ENCODE data around the gene ASMTL.
"Not testable (repeated sequence)": the region's sequence is repeated elsewhere in the genome, so short reads cannot be mapped to it uniquely, and the experiment has no call there.

Gene ASMTL

DNA sequence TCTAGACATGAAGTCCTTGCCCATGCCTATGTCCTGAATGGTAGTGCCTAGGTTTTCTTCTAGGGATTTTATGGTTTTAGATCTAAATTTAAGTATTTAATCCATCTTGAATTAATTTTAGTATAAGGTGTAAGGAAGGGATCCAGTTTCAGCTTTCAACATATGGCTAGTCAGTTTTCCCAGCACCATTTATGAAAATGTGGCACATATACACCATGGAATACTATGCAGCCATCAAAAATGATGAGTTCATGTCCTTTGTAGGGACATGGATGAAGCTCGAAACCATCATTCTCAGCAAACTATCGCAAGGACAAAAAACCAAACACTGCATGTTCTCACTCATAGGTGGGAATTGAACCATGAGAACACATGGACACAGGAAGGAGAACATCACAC is 29.8 kb upstream of the ASMTL start:
- not testable (repeated sequence) for H3K4me1 ChIP-seq (ENCODE audit: control insufficient read depth, insufficient read depth, low read length); H3K36me3 ChIP-seq (ENCODE audit: control insufficient read depth, insufficient read depth, low read length); H3K9me3 ChIP-seq (ENCODE audit: control insufficient read depth, low read length); H3K4me3 ChIP-seq (ENCODE audit: insufficient read depth, low read depth, low read length); H3K27me3 ChIP-seq (ENCODE audit: control insufficient read depth, insufficient read depth, low read length, poor library complexity, severe bottlenecking); H3K27ac ChIP-seq (ENCODE audit: insufficient read depth, low read depth, low read length, poor library complexity, severe bottlenecking)
- WGBS, 2 experiments = no CpG with 5 or more reads among the region's 2 CpGs

DNA sequence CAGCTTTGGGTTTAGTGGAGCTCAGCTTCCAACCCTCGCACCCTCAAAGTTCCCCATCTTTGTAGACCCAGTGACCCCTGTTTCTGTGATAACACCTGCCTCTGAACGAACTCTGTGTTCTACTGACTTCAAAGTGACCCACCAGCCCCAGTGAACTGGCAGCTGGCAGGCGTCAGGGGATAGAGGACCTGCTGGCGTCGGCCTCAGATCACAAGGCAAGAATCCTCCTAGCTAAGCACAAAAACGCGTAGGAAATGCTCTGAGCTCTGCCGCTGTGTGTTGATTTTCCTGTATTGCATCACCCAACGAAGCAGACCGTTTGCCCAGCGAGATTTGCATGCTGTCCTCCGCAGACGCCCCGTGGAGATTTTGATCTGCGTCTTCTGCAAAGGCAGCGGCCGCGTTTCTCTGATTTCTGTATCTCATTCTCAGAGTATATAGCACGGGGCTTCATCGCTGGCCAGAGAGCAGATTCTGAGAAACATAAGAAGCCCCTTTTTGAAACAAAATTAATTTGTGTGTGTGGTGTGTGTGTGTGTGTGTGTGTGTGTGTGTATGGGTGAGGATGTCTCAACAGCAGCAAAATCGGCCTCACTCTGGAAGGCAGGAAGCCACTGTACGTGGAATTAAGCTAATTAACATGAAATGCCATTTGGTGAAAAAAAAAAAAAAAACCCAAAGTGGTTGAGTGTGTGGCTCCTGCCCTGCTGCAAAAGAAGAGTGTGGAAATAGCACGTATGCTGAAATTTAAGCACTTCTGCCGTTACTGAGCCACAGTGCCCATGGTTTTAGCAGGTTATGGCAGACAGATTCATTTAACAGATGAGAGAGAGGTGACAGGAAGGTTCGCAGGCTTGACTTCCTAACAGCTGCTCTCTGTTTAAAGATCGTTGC is 29.2 kb upstream of the ASMTL start:
- H3K27me3 ChIP-seq (ENCODE audit: control insufficient read depth, insufficient read depth, low read length, poor library complexity, severe bottlenecking) = no peaks in the 10 kb centered on the region
- no peaks in the 10 kb centered on the region for H3K36me3 ChIP-seq (ENCODE audit: control insufficient read depth, insufficient read depth, low read length)
- H3K4me3 ChIP-seq (ENCODE audit: insufficient read depth, low read depth, low read length) = no peak overlapping the region
- no peaks in the 10 kb centered on the region for H3K9me3 ChIP-seq (ENCODE audit: control insufficient read depth, low read length)
- no peak overlapping the region for H3K27ac ChIP-seq (ENCODE audit: insufficient read depth, low read depth, low read length, poor library complexity, severe bottlenecking)
- 24 to 28% methylated on average over 26 of the region's 26 CpGs for WGBS, 2 experiments
- no peaks in the 10 kb centered on the region for H3K4me1 ChIP-seq (ENCODE audit: control insufficient read depth, insufficient read depth, low read length)

DNA sequence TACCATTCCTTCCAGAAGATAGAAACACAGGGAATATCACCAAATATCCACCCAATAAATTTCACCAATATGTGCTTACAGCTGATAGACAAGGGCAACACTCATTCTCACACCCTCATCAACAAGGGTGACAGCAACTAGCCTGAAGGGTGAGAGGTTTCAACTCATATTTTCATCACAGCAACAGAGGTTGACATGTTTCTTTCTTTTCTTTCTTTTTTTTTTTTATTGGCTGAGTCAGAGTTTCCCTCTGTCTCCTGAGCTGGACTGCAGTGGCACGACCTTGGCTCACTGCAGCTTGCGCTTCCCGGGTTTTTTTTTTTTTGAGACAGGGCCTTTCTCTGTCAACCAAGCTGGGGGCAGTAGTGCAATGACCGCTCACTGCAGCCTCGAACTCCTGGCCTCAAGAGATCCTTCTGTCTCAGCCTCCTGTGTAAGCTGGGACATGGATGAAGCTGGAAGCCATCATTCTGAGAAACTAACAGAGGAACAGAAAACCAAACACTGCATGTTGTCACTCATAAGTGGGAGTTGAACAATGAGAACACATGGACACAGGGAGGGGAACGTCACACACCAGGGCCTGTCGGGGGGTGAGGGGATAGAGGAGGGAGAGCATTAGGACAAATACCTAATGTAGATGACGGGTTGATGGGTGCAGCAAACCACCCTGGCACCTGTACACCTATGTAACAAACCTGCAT is 27.5 kb upstream of the ASMTL start:
- 80 to 81% methylated on average over 8 of the region's 8 CpGs for WGBS, 2 experiments
- H3K36me3 ChIP-seq (ENCODE audit: control insufficient read depth, insufficient read depth, low read length) = no peaks in the 10 kb centered on the region
- no peak overlapping the region for H3K27ac ChIP-seq (ENCODE audit: insufficient read depth, low read depth, low read length, poor library complexity, severe bottlenecking)
- no peaks in the 10 kb centered on the region for H3K27me3 ChIP-seq (ENCODE audit: control insufficient read depth, insufficient read depth, low read length, poor library complexity, severe bottlenecking)
- H3K9me3 ChIP-seq (ENCODE audit: control insufficient read depth, low read length) = no peaks in the 10 kb centered on the region
- H3K4me3 ChIP-seq (ENCODE audit: insufficient read depth, low read depth, low read length) = no peak overlapping the region
- H3K4me1 ChIP-seq (ENCODE audit: control insufficient read depth, insufficient read depth, low read length) = no peaks in the 10 kb centered on the region

DNA sequence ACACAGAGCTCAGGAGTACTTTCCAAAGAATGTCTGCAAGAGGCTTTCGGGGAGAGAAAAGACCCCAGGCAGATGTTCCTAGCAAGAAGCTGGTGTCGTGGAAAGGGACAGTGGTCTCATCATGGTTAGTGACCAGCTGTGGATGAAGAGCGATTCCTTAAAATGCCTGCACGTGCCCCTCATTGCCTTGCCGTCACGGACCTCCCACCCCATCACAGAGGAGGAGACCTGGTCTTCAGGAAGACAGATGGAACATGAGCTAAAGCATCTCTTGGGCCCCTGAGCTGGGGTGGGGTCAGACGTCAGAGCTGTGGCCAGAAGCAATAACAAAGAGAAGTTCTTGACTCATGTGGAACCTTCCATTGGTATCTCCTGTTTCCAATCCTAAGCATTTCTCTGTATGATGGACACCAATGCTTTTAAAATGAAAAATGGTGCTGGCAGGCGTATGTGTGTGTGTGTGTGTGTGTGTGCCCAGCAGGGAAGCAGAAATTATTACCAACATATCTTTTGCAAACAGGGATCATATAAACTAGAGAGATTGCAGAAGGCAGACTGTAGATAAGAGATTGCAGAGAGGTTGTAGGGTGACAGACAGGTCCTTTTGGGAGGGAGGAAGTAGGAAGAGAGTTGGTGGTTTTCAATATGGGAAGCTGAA is 25.2 kb upstream of the ASMTL start:
- WGBS, 2 experiments = 76 to 79% methylated on average over 7 of the region's 8 CpGs
- no peaks in the 10 kb centered on the region for H3K4me1 ChIP-seq (ENCODE audit: control insufficient read depth, insufficient read depth, low read length)

DNA sequence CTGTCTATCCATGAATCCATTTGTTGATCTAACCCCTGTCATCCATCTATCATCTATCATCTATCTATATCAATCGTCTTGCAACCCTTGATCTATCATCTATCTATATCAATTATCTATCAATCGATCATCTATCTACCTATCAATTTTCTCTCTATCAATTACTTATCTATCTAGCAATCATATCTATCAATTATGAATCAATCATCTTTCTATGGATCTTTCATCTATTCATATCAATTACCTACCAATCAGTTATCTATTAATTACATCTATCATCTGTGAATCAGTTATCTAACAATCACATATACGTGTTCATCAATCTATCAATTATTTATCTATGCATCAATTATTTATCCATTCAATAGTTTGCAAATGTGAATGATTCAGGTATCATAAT is 24.5 kb upstream of the ASMTL start:
- Histone ChIP-seq H3K36me3 (ENCODE audit: control insufficient read depth, insufficient read depth, low read length) (no peaks in the 10 kb centered on the region), H3K4me1 (ENCODE audit: control insufficient read depth, insufficient read depth, low read length) (no peaks in the 10 kb centered on the region), H3K27me3 (ENCODE audit: control insufficient read depth, insufficient read depth, low read length, poor library complexity, severe bottlenecking) (no peaks in the 10 kb centered on the region), H3K4me3 (ENCODE audit: insufficient read depth, low read depth, low read length) (no peak overlapping the region), H3K27ac (ENCODE audit: insufficient read depth, low read depth, low read length, poor library complexity, severe bottlenecking) (no peak overlapping the region), H3K9me3 (ENCODE audit: control insufficient read depth, low read length) (no peaks in the 10 kb centered on the region)
- WGBS, 2 experiments = 47 to 54% methylated on average over 3 of the region's 3 CpGs

More for the DNA sequence above, 25.2 kb upstream of the ASMTL start:
- no peaks in the 10 kb centered on the region for H3K27me3 ChIP-seq (ENCODE audit: control insufficient read depth, insufficient read depth, low read length, poor library complexity, severe bottlenecking)
- no peak overlapping the region for H3K27ac ChIP-seq (ENCODE audit: insufficient read depth, low read depth, low read length, poor library complexity, severe bottlenecking)
- H3K36me3 ChIP-seq (ENCODE audit: control insufficient read depth, insufficient read depth, low read length) = no peaks in the 10 kb centered on the region
- no peak overlapping the region for H3K4me3 ChIP-seq (ENCODE audit: insufficient read depth, low read depth, low read length)
- H3K9me3 ChIP-seq (ENCODE audit: control insufficient read depth, low read length) = no peaks in the 10 kb centered on the region

- Histone ChIP-seq H3K27ac (ENCODE audit: insufficient read depth, low read depth, low read length, poor library complexity, severe bottlenecking) (no peak overlapping the region), H3K9me3 (ENCODE audit: control insufficient read depth, low read length) (no peaks in the 10 kb centered on the region), H3K4me1 (ENCODE audit: control insufficient read depth, insufficient read depth, low read length) (peaks cover 3% of the 10 kb centered on the region), H3K4me3 (ENCODE audit: insufficient read depth, low read depth, low read length) (no peak overlapping the region), H3K36me3 (ENCODE audit: control insufficient read depth, insufficient read depth, low read length) (no peaks in the 10 kb centered on the region), H3K27me3 (ENCODE audit: control insufficient read depth, insufficient read depth, low read length, poor library complexity, severe bottlenecking) (no peaks in the 10 kb centered on the region)
- 89 to 90% methylated on average over 5 of the region's 5 CpGs for WGBS, 2 experiments
Observed at GRCh38 chrX:1476682-1477081, 24.0 kb upstream of the ASMTL start.

DNA sequence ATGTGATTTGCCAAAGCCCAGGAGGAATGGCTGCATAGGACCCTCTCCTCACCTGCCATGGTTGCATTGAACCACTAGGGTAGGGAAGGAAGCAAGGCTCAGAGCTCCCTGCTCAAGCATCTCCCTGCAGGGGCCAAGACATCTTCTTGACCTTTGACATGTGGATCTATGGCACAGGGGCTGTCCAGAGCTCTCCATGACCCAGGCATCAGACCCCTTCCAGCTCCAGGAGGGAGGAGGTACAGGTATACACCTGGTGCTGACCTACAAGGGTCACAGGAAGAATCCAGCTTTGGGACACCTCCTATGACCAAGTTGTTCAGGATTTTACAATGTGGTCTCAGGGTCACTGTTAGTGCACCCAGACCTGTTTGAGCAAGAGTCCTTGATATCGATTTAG is 23.2 kb upstream of the ASMTL start:
- Histone ChIP-seq H3K4me1 (ENCODE audit: control insufficient read depth, insufficient read depth, low read length) (peaks cover 5% of the 10 kb centered on the region), H3K36me3 (ENCODE audit: control insufficient read depth, insufficient read depth, low read length) (no peaks in the 10 kb centered on the region), H3K4me3 (ENCODE audit: insufficient read depth, low read depth, low read length) (no peak overlapping the region), H3K27ac (ENCODE audit: insufficient read depth, low read depth, low read length, poor library complexity, severe bottlenecking) (no peak overlapping the region), H3K27me3 (ENCODE audit: control insufficient read depth, insufficient read depth, low read length, poor library complexity, severe bottlenecking) (no peaks in the 10 kb centered on the region), H3K9me3 (ENCODE audit: control insufficient read depth, low read length) (no peaks in the 10 kb centered on the region)
- 84 to 94% methylated on average over 1 of the region's 1 CpG for WGBS, 2 experiments

DNA sequence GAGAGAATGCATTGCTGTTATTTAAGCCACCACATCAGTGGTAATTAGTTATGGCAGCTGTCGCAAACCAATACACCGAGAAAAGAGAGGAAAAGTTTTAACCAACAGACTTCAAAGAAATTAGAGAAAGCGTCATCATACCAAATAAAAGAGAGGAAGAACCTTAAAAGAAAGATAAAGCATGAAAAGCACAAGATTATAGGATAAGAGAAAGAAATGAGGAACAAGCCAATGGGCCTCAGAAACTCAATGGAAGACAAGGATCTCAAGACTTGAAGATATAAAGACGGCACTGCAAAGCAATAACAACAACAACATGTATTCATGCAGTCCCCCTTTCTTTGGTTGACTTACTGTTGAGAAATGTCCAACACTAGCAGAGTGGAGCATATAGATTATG is 22.8 kb upstream of the ASMTL start:
- 100% methylated on average over 4 of the region's 4 CpGs for WGBS, 2 experiments
- Histone ChIP-seq H3K9me3 (ENCODE audit: control insufficient read depth, low read length) (no peaks in the 10 kb centered on the region), H3K27me3 (ENCODE audit: control insufficient read depth, insufficient read depth, low read length, poor library complexity, severe bottlenecking) (no peaks in the 10 kb centered on the region)

DNA sequence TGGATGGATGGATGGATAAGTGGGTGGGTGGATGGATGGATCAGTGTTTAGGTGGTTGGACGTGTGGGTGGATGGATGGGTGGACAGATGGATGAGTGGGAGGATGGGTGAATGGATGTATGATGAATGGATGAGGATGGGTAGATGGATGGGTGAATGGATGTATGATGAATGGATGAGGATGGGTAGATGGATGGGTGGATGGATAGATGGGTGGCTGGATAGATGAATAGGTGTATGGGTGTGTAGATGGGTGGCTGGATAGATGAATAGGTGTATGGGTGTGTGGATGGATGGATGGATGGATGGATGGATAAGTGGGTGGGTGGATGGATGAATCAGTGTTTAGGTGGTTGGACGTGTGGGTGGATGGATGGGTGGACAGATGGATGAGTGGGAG is 21.9 kb upstream of the ASMTL start:
- H3K36me3 ChIP-seq (ENCODE audit: control insufficient read depth, insufficient read depth, low read length); H3K27me3 ChIP-seq (ENCODE audit: control insufficient read depth, insufficient read depth, low read length, poor library complexity, severe bottlenecking); H3K4me3 ChIP-seq (ENCODE audit: insufficient read depth, low read depth, low read length); H3K4me1 ChIP-seq (ENCODE audit: control insufficient read depth, insufficient read depth, low read length); H3K27ac ChIP-seq (ENCODE audit: insufficient read depth, low read depth, low read length, poor library complexity, severe bottlenecking); H3K9me3 ChIP-seq (ENCODE audit: control insufficient read depth, low read length): not testable (repeated sequence)
- WGBS, 2 experiments = 78 to 82% methylated on average over 2 of the region's 2 CpGs

More for the DNA sequence above, 22.8 kb upstream of the ASMTL start:
- no peaks in the 10 kb centered on the region for H3K36me3 ChIP-seq (ENCODE audit: control insufficient read depth, insufficient read depth, low read length)
- no peak overlapping the region for H3K4me3 ChIP-seq (ENCODE audit: insufficient read depth, low read depth, low read length)
- peaks cover 5% of the 10 kb centered on the region for H3K4me1 ChIP-seq (ENCODE audit: control insufficient read depth, insufficient read depth, low read length)
- H3K27ac ChIP-seq (ENCODE audit: insufficient read depth, low read depth, low read length, poor library complexity, severe bottlenecking) = no peak overlapping the region

GRCh38 chrX:1472975-1473374 is 20.3 kb upstream of the ASMTL start:
- H3K4me1 ChIP-seq (ENCODE audit: control insufficient read depth, insufficient read depth, low read length) = peaks cover 5% of the 10 kb centered on the region
- WGBS, 2 experiments = 90 to 94% methylated on average over 2 of the region's 2 CpGs
- no peak overlapping the region for H3K27ac ChIP-seq (ENCODE audit: insufficient read depth, low read depth, low read length, poor library complexity, severe bottlenecking)
- no peak overlapping the region for H3K4me3 ChIP-seq (ENCODE audit: insufficient read depth, low read depth, low read length)
- H3K27me3 ChIP-seq (ENCODE audit: control insufficient read depth, insufficient read depth, low read length, poor library complexity, severe bottlenecking) = no peaks in the 10 kb centered on the region
- H3K9me3 ChIP-seq (ENCODE audit: control insufficient read depth, low read length) = no peaks in the 10 kb centered on the region
- no peaks in the 10 kb centered on the region for H3K36me3 ChIP-seq (ENCODE audit: control insufficient read depth, insufficient read depth, low read length)
